SK-N-MC (cell line): ENCODE data around the gene SLCO4A1.

Source experiments
- DNase-seq: peaks from one replicate; pipeline ENCODE4 v3.0.0-alpha.2; 2011; ENCODE audit warnings: low read depth, low spot score
- H3K27ac ChIP-seq: fragments of 200-600 bp; sonication (generic); 2 replicates; pipeline ENCODE4 v1.5.1; 2016; ENCODE audit warnings: mixed run types
- H3K36me3 ChIP-seq: fragments of 200-600 bp; sonication (generic); 2 replicates; pipeline ENCODE4 v1.6.1; 2017; ENCODE audit warnings: antibody characterized with exemption, low read length, mixed read lengths; ENCODE audit not compliant: insufficient read depth
- H3K4me3 ChIP-seq: fragments of 200-600 bp; sonication (generic); 2 replicates; pipeline ENCODE4 v1.5.1; 2016
- H3K9ac ChIP-seq: fragments of 200-600 bp; sonication (generic); 2 replicates; pipeline ENCODE4 v1.8.0; 2017; ENCODE audit warnings: mixed run types, mixed read lengths; ENCODE audit not compliant: insufficient read length
- H3K9me3 ChIP-seq: fragments of 200-600 bp; sonication (generic); 2 replicates; pipeline ENCODE4 v1.6.1; 2017; ENCODE audit warnings: low read depth, mild to moderate bottlenecking, antibody characterized with exemption, low read length, moderate library complexity, mixed read lengths
- EZH2 ChIP-seq: fragments of 200-600 bp; sonication (generic); IDR thresholded peaks from one replicate; pipeline ENCODE4 v1.6.1; 2017; ENCODE audit warnings: antibody characterized with exemption
- FOXP2 ChIP-seq: optimal IDR thresholded peaks from 2 replicates; pipeline ENCODE3; 2011; ENCODE audit warnings: mild to moderate bottlenecking, moderate library complexity; ENCODE audit not compliant: insufficient read depth; ENCODE audit errors: extremely low read length, control extremely low read depth
- POLR2AphosphoS5 ChIP-seq: IDR thresholded peaks from 2 replicates; pipeline ENCODE4 v1.6.1; 2012; ENCODE audit warnings: mild to moderate bottlenecking, low read depth, low read length, borderline replicate concordance

SLCO4A1 gene

DNA sequence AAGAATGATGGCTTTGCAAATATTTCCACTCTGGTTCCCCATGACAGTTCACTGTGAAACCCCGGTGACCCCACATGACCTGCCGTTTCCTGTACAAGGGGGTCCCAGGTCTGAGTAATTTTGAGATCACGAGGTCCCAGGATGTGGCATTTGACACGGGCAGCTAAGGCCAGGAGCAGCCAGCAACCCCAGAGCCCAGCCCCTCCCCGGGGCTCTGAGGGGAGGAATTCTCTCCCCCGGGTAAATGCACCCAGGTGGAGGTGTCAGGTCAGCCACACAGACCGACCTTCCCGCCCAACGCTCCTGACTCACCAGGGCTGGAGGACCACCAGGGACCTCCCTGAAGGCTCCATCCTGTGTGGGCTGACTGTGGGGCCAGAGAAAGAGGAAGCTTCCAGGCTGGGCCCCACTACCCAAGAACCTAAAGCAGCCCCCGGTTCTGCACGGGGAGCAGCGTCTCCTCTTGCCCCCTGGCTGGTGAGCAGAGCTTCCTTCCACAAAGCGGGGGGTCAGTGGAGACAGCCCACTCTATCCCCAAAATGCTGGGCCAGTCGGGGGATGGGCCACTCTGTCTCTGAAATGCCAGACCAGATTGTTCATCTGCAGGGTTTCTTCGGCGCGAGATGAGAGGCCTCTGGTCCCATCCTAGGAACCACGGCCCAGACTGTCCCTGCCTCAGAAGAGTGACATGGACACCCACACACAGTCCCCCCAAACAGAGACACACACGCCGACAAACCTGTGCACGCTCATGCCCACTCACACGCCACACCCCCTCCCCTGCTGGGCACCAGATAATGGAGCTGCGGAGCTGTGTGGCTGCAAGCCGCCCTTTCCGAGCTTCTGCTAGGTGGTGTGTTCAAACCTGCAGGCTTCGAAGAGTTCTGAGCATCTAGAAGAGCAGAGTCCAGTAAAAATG, 23.4 kb upstream of the SLCO4A1 start:
- no peak overlapping the region for H3K9ac ChIP-seq

GRCh38 chr20:62620625-62621024, 21.7 kb upstream of the SLCO4A1 start:
- no peak for DNase-seq
- H3K9me3 ChIP-seq = no peaks in the 10 kb centered on the region
- no peak overlapping the region for H3K9ac ChIP-seq
- TF ChIP-seq EZH2 (no peak), POLR2AphosphoS5 (no peak), FOXP2 (no peak)
- H3K4me3 ChIP-seq = no peak overlapping the region
- H3K36me3 ChIP-seq = no peaks in the 10 kb centered on the region
- no peak overlapping the region; the same call in 1 of the 2 replicates for H3K27ac ChIP-seq

More for the DNA sequence above, 23.4 kb upstream of the SLCO4A1 start:
- no peak overlapping the region for H3K27ac ChIP-seq
- no peak overlapping the region for H3K4me3 ChIP-seq
- H3K9me3 ChIP-seq = no peaks in the 10 kb centered on the region
- TF ChIP-seq FOXP2 = no peak
- no peak for TF ChIP-seq EZH2
- no peak for TF ChIP-seq POLR2AphosphoS5
- no peaks in the 10 kb centered on the region for H3K36me3 ChIP-seq
- DNase-seq = no peak

DNA sequence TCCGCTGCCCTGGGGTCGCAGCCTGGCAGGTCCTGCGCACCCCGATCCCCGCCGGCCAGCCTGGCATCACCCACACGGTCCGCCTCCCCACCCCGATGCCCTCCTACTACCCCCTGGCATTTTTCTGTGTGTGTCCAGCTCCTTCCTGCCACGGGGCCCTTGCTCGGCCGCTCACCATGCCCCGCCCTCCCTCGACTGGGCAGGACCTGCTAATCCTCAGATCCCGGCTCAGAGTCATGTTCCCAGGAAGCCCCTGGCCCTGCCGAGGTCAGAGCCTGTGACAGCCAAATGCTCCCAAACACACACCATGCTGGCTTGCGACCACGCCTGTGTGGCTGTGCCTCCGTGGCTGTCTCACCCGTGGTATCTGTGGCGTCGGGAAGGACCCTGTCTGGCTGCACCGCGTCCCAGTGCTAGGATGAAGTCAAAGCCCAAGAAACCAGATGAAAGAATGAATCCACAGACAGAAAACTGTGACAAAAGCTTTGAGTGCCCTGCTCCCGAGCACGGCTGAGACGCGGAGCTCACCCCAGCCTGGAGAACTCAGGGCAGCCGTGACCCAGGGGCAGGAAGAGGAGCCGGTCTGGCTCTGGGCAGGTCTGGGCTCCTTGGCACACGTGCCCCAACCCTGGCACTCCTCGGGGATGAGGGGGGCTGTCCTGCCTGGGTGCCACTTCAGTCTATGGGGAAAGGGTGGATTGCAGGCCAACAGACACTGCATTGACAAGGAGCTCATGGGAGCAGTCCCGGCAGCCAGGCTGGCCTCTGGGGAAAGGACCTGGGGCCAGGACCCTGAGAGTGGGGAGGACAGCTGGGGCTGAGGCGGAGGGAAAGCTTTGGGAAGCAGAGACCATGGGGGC, 20.8 kb upstream of the SLCO4A1 start:
- Histone ChIP-seq H3K36me3 (no peaks in the 10 kb centered on the region), H3K9me3 (no peaks in the 10 kb centered on the region), H3K9ac (no peak overlapping the region), H3K27ac (no peak overlapping the region), H3K4me3 (no peak overlapping the region)
- TF ChIP-seq EZH2 (no peak), POLR2AphosphoS5 (no peak), FOXP2 (no peak)
- no peak for DNase-seq

DNA sequence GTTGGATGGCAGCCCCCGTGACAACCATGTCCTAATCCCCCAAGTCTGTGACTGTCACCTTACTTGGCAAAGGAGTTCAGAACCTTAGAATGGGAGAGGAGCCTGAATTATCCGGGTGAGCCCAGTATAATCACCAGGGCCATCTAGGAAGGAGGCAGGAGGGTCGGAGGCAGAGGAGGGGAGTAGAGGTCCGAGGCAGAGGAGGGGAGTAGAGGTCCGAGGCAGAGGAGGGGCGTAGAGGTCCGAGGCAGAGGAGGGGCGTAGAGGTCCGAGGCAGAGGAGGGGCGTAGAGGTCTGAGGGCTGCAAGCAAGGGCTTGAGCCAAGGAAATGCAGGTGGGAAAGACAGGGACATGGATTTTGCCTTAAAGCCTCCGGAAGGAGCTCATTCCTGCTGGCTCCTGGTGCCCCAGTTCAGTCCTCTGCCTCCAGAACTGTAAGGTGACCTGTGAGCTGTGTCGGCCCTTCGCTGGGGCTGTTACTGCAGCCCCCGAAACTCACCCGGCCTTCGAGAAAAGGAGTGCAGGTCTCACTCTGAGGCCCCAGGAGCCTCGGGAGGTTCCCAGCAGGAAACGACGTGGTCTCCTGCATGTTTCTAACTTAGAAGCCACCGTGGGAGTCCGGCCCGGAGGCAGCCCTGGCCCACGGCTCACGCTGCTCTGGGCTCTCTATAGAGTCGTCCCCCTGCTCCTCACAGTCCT, 20.0 kb upstream of the SLCO4A1 start:
- no peaks in the 10 kb centered on the region for H3K9me3 ChIP-seq
- DNase-seq = no peak
- no peaks in the 10 kb centered on the region for H3K36me3 ChIP-seq
- H3K27ac ChIP-seq = peak overlapping the region; percentile 97
- peak overlapping the region; percentile 60 for H3K9ac ChIP-seq
- peak overlapping the region; percentile 69; the same call in 1 of the 2 replicates for H3K4me3 ChIP-seq
- TF ChIP-seq POLR2AphosphoS5 = no peak
- TF ChIP-seq EZH2 = no peak
- TF ChIP-seq FOXP2 = no peak

GRCh38 chr20:62622877-62623487, 19.3 kb upstream of the SLCO4A1 start:
- no peak for DNase-seq
- no peaks in the 10 kb centered on the region for H3K36me3 ChIP-seq
- peak overlapping the region; percentile 97 for H3K27ac ChIP-seq
- peak overlapping the region; percentile 69 for H3K4me3 ChIP-seq
- TF ChIP-seq POLR2AphosphoS5 (no peak), EZH2 (no peak), FOXP2 (no peak)
- H3K9me3 ChIP-seq = no peaks in the 10 kb centered on the region
- peak overlapping the region; percentile 60 for H3K9ac ChIP-seq

DNA sequence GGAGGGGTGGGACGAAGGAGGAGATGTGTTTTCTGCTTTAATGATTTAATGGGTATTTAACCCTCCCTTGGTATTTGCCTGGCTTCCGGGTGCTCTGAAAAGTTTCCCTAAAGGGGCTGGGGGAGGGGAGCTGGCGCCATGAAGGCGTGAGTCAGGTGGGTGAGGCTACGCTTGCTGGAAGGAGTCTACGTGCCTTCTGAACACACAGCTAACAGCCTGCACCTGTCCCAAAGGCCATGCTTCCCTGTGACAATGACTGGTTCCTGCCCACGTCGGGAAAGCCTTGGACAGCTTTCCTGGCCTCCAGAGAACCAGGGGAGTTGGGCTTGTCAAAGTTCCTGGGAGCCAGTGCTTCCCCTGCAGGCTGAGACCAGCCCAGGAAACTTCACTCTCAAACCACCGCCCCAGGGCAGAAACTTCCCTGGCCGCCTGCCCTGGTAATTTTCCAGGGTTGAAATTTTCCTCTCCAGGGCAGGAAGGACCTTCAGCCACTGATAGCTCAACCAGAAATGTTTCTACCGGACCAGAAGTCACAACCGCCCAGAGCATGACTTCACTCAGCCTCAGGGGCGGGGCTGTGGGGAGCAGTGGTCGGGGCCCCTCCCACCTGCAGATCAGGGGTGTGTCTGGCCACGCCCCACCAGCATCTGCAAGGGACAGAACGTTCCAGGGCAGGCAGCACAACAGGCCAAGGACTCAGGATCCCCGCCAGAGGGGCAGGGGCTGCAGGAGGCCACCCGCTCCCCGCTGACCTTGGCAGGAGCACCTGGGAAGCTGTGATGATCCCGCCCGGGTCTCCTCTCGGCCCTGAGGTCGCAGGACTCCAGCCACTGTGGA, 18.6 kb upstream of the SLCO4A1 start:
- peak overlapping the region; percentile 69 for H3K4me3 ChIP-seq
- H3K36me3 ChIP-seq = no peaks in the 10 kb centered on the region
- H3K27ac ChIP-seq = peak overlapping the region; percentile 97
- no peak for TF ChIP-seq EZH2
- TF ChIP-seq FOXP2 = no peak
- TF ChIP-seq POLR2AphosphoS5 = peak; percentile 63
- H3K9ac ChIP-seq = peak overlapping the region; percentile 60
- DNase-seq = peak; percentile 37
- H3K9me3 ChIP-seq = no peaks in the 10 kb centered on the region

- TF ChIP-seq FOXP2 = no peak
- no peak for TF ChIP-seq POLR2AphosphoS5
- TF ChIP-seq EZH2 = no peak
- DNase-seq = no peak
- H3K4me3 ChIP-seq = peak overlapping the region; percentile 69
- no peaks in the 10 kb centered on the region for H3K9me3 ChIP-seq
- peak overlapping the region; percentile 97 for H3K27ac ChIP-seq
- no peaks in the 10 kb centered on the region for H3K36me3 ChIP-seq
- H3K9ac ChIP-seq = peak overlapping the region; percentile 17
These were observed 18.0 kb upstream of the SLCO4A1 start for GRCh38 chr20:62624325-62624690.
